BJ (cell line): ENCODE data around the gene CFHR4. TPM values are rescaled to one million over a fixed set of nuclear protein-coding genes. Genes with fewer than 3 reads are reported as not detected.
"Not testable (repeated sequence)": the region's sequence is repeated elsewhere in the genome, so short reads cannot be mapped to it uniquely, and the experiment has no call there.

ENCODE experiments used
- CTCF ChIA-PET: fragments of 350-600 bp; formaldehyde crosslinking; extraction: SDS; loops from one replicate; lab custom pipeline; 2021; ENCODE audit warnings: antibody characterized with exemption, inconsistent platforms; lab: Yijun Ruan, JAX
- POLR2A ChIA-PET: fragments of 300-600 bp; sonication (Branson Sonifier 250); formaldehyde crosslinking; extraction: SDS; loops from one replicate; lab custom pipeline; 2021; ENCODE audit warnings: antibody characterized with exemption; lab: Charles Lee
- DNase-seq: peaks from one replicate; pipeline ENCODE4 v3.0.0-alpha.2; 2011; ENCODE audit warnings: low read depth
- H3K27me3 ChIP-seq: 2 replicates; pipeline ENCODE4 v1.6.0; 2011; ENCODE audit warnings: low read length; ENCODE audit not compliant: control insufficient read depth, insufficient read depth
- H3K36me3 ChIP-seq: 2 replicates; pipeline ENCODE4 v1.5.1; 2011; ENCODE audit warnings: low read length; ENCODE audit not compliant: control insufficient read depth, insufficient read depth
- H3K4me3 ChIP-seq: 2 replicates; pipeline ENCODE4 v1.5.1; 2011; ENCODE audit warnings: low read depth, mild to moderate bottlenecking, control low read depth, low read length
- polyA minus RNA-seq: library from RNA; depleted of rRNA, polyadenylated mRNA; stranded (reverse); fragments of >200 nt; gene quantifications from 2 replicates; pipeline ENCODE4 v1.2.3, GENCODE V29; 2011; rRNA and poly(A)+ RNA removed
- polyA plus RNA-seq: library from polyadenylated mRNA; depleted of rRNA; stranded (reverse); fragments of >200 nt; gene quantifications from 2 replicates; pipeline ENCODE4 v1.2.3, GENCODE V29; 2011; rRNA removed
- TF ChIP-seq, protein P1 (sequence below): IDR thresholded peaks from 2 replicates; pipeline ENCODE4 v1.5.1; 2011; ENCODE audit warnings: low read depth, mild to moderate bottlenecking, control low read depth, inconsistent platforms, low read length, moderate library complexity; ENCODE audit not compliant: insufficient read depth

The CFHR4 gene
- polyA plus RNA-seq (not detected in 2 replicates), polyA minus RNA-seq (not detected in 2 replicates)

- ChIA-PET POLR2A (no interaction called here), CTCF (interaction anchor here (1.1 kb wide), 1 partner anchor 10 kb away, joined by 3 read pairs; no protein-coding TSS in a partner anchor)
- H3K4me3 ChIP-seq, result no peak within 1 kb of the TSS
- no peaks in the 10 kb centered on the region for H3K36me3 ChIP-seq
- H3K27me3 ChIP-seq, result no peaks in the 10 kb centered on the region
- TF ChIP-seq, protein P1, sequence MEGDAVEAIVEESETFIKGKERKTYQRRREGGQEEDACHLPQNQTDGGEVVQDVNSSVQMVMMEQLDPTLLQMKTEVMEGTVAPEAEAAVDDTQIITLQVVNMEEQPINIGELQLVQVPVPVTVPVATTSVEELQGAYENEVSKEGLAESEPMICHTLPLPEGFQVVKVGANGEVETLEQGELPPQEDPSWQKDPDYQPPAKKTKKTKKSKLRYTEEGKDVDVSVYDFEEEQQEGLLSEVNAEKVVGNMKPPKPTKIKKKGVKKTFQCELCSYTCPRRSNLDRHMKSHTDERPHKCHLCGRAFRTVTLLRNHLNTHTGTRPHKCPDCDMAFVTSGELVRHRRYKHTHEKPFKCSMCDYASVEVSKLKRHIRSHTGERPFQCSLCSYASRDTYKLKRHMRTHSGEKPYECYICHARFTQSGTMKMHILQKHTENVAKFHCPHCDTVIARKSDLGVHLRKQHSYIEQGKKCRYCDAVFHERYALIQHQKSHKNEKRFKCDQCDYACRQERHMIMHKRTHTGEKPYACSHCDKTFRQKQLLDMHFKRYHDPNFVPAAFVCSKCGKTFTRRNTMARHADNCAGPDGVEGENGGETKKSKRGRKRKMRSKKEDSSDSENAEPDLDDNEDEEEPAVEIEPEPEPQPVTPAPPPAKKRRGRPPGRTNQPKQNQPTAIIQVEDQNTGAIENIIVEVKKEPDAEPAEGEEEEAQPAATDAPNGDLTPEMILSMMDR, result no peak
- no peak for DNase-seq
Observed at GRCh38 chr1:196887515-196888239, at the start of gene CFHR4. Gene CFHR4, plus strand, starts transcription at chr1:196888052. Its CDS starts 99 bp downstream, at chr1:196888151.

GRCh38 chr1:196849613-196850492 is 38.0 kb upstream of the CFHR4 start:
- H3K4me3 ChIP-seq, CTCF ChIA-PET, POLR2A ChIA-PET, DNase-seq, H3K36me3 ChIP-seq, H3K27me3 ChIP-seq: not testable (repeated sequence)

GRCh38 chr1:196856053-196856452 is 31.8 kb upstream of the CFHR4 start:
- Histone ChIP-seq H3K27me3 (no peaks in the 10 kb centered on the region), H3K36me3 (no peaks in the 10 kb centered on the region), H3K4me3 (no peak overlapping the region)
- TF ChIP-seq, protein P1, result no peak
- DNase-seq, result no peak
- POLR2A ChIA-PET, result no interaction called here
- CTCF ChIA-PET, result no interaction called here

DNA sequence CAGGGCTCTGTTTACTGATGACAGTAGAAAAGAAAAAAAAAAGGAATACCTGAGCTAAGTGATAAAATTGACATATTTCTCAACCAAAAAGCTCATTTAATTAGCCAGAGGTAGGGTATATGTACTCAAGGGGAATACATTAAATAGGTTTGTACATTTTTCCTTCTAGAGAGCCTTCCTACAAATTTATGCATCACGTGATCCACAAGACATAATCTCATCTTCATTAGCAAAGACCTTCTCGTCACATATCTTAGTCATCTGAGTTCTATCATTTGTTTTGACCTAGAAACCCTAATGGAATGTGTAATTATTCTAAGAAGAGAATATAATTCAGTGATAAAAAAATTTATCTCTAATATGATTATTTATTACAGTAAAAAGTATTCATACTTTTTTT is 30.7 kb upstream of the CFHR4 start:
- H3K36me3 ChIP-seq, result no peaks in the 10 kb centered on the region
- ChIA-PET CTCF (no interaction called here), POLR2A (no interaction called here)
- no peaks in the 10 kb centered on the region for H3K27me3 ChIP-seq
- DNase-seq, result no peak
- TF ChIP-seq, protein P1, result no peak
- no peak overlapping the region for H3K4me3 ChIP-seq

DNA sequence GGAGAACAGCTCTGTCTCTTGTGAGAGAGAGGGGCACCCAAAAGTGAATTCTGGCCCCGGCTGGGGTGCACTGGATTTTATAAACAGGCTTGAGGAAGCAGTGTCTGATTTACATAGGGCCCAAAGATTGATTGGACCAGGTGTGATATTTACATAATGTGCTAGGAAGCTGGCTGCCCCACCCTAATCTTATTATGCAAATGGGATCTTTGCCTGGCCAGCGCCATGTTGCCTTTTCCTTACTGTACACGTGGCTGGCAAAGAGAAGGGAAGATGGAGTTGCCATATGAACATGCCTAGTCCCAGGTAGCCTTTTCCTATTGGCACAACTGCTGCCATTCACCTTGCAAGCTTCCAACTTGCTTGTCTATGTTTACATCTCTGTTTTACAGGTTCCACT is 29.0 kb upstream of the CFHR4 start:
- TF ChIP-seq, protein P1, result no peak
- DNase-seq, result no peak
- ChIA-PET POLR2A (no interaction called here), CTCF (no interaction called here)
- H3K36me3 ChIP-seq, result no peaks in the 10 kb centered on the region
- H3K27me3 ChIP-seq, result no peaks in the 10 kb centered on the region
- H3K4me3 ChIP-seq, result no peak overlapping the region
